MM.1S (cell line): ENCODE results near the gene TARS3.

Source experiments
- DNase-seq: peaks from one replicate; pipeline ENCODE4 v3.0.0-alpha.2; 2015
- H2AFZ ChIP-seq: fragments of 300-600 bp; sonication (generic); 2 replicates; pipeline ENCODE4 v1.6.0; 2016; ENCODE audit warnings: antibody characterized with exemption, low read length
- H3F3A ChIP-seq: fragments of 300-600 bp; sonication (generic); 2 replicates; pipeline ENCODE4 v1.6.1; 2016; ENCODE audit warnings: mild to moderate bottlenecking, antibody characterized with exemption, low read length, moderate library complexity, mixed read lengths; ENCODE audit not compliant: insufficient read depth
- H3K27ac ChIP-seq: fragments of 300-600 bp; sonication (generic); 2 replicates; pipeline ENCODE4 v1.5.1; 2016; ENCODE audit warnings: mild to moderate bottlenecking, low read length
- H3K27me3 ChIP-seq: fragments of 300-600 bp; sonication (generic); replicated peaks from 2 replicates; pipeline ENCODE4 v1.6.0; 2016; ENCODE audit warnings: low read length; ENCODE audit not compliant: insufficient read depth
- H3K36me3 ChIP-seq: fragments of 300-600 bp; sonication (generic); replicated peaks from 2 replicates; pipeline ENCODE4 v1.6.1; 2016; ENCODE audit warnings: mild to moderate bottlenecking, low read length, mixed read lengths; ENCODE audit not compliant: insufficient read depth
- H3K4me1 ChIP-seq: fragments of 300-600 bp; sonication (generic); 2 replicates; pipeline ENCODE4 v1.6.1; 2016; ENCODE audit warnings: low read length, mixed read lengths
- H3K4me2 ChIP-seq: fragments of 300-600 bp; sonication (generic); 2 replicates; pipeline ENCODE4 v1.6.0; 2016; ENCODE audit warnings: low read depth, low read length
- H3K4me3 ChIP-seq: fragments of 300-600 bp; sonication (generic); 2 replicates; pipeline ENCODE4 v1.5.1; 2016; ENCODE audit warnings: low read length, mixed read lengths
- H3K79me2 ChIP-seq: fragments of 300-600 bp; sonication (generic); 2 replicates; pipeline ENCODE4 v1.6.1; 2016; ENCODE audit warnings: mixed run types, low read length, mixed read lengths
- H3K9ac ChIP-seq: fragments of 300-600 bp; sonication (generic); 2 replicates; pipeline ENCODE4 v1.6.1; 2016; ENCODE audit warnings: low read length, mixed read lengths
- H3K9me2 ChIP-seq: fragments of 300-600 bp; sonication (generic); replicated peaks from 2 replicates; pipeline ENCODE4 v1.6.1; 2016; ENCODE audit warnings: mild to moderate bottlenecking, low read length, mixed read lengths; ENCODE audit not compliant: insufficient read depth
- H3K9me3 ChIP-seq: fragments of 300-600 bp; sonication (generic); replicated peaks from 2 replicates; pipeline ENCODE4 v1.6.1; 2016; ENCODE audit warnings: mild to moderate bottlenecking, low read length, mixed read lengths; ENCODE audit not compliant: insufficient read depth
- H4K20me1 ChIP-seq: fragments of 300-600 bp; sonication (generic); 2 replicates; pipeline ENCODE4 v1.6.1; 2016; ENCODE audit warnings: mild to moderate bottlenecking, low read length, moderate library complexity, mixed read lengths; ENCODE audit not compliant: insufficient read depth
- EZH2 ChIP-seq: fragments of 300-600 bp; sonication (generic); optimal IDR thresholded peaks from 2 replicates; pipeline ENCODE3; 2017; ENCODE audit warnings: low read depth, mild to moderate bottlenecking, antibody characterized with exemption, low read length, mixed read lengths
- EZH2phosphoT487 ChIP-seq: fragments of 300-600 bp; sonication (generic); IDR thresholded peaks from 2 replicates; pipeline ENCODE4 v1.6.1; 2018; ENCODE audit warnings: antibody characterized with exemption, low read length
- TF ChIP-seq, protein P1 (sequence below): fragments of 300-600 bp; sonication (generic); IDR thresholded peaks from 2 replicates; pipeline ENCODE4 v1.5.1; 2016; ENCODE audit warnings: antibody characterized with exemption, low read length, mixed read lengths

Gene TARS3

DNA sequence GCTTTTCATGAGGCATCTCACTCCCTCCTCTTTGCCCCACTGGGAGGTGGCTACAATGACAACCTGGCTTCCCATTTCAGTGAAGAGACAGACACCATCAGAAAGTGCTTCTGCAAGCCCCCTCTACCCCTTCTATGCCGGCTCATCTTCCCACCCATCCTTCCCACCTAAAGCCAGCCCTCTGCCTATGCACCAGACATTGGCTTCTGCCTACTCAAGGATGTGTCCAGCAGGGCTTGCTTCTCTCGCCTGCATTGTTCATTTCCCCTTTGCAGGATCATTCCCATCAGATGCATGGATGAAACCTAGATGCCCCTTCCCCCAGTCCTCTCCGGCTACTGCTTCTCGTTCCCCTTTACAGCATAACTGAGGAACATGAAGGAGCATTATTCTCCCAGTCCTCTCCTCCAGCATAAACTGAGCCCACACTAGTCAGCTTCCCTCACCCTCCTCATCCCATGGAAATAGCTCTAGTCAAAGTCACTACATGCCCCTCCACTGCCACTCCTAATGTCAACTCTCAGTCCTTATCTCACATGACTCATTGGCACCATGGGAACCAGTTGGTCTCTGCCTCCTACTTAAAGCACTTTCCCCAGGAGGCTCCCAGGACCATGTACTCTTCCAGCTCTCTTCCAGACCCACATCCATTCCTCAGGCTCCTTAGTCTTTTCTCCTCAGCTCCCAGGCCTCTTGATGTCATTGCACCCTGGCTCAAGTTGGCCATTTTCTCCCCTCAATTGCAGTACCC is 120.0 kb downstream of the TARS3 start:
- no peaks in the 10 kb centered on the region for H4K20me1 ChIP-seq
- H3K4me2 ChIP-seq, result no peak overlapping the region
- H3K9me3 ChIP-seq, result no peaks in the 10 kb centered on the region
- no peaks in the 10 kb centered on the region for H3K36me3 ChIP-seq
- no peaks in the 10 kb centered on the region for H3K27me3 ChIP-seq
- H3K9ac ChIP-seq, result no peak overlapping the region
- no peaks in the 10 kb centered on the region for H3F3A ChIP-seq
- H3K79me2 ChIP-seq, result no peaks in the 10 kb centered on the region
- H3K4me1 ChIP-seq, result peaks cover 14% of the 10 kb centered on the region
- H3K27ac ChIP-seq, result no peak overlapping the region
- H3K4me3 ChIP-seq, result no peak overlapping the region
- TF ChIP-seq EZH2, result no peak
- TF ChIP-seq, protein P1, sequence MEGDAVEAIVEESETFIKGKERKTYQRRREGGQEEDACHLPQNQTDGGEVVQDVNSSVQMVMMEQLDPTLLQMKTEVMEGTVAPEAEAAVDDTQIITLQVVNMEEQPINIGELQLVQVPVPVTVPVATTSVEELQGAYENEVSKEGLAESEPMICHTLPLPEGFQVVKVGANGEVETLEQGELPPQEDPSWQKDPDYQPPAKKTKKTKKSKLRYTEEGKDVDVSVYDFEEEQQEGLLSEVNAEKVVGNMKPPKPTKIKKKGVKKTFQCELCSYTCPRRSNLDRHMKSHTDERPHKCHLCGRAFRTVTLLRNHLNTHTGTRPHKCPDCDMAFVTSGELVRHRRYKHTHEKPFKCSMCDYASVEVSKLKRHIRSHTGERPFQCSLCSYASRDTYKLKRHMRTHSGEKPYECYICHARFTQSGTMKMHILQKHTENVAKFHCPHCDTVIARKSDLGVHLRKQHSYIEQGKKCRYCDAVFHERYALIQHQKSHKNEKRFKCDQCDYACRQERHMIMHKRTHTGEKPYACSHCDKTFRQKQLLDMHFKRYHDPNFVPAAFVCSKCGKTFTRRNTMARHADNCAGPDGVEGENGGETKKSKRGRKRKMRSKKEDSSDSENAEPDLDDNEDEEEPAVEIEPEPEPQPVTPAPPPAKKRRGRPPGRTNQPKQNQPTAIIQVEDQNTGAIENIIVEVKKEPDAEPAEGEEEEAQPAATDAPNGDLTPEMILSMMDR, result no peak
- TF ChIP-seq EZH2phosphoT487, result no peak
- H2AFZ ChIP-seq, result no peak overlapping the region
- DNase-seq, result no peak
- H3K9me2 ChIP-seq, result no peaks in the 10 kb centered on the region
